Measurements from ENCODE around the gene RMRP. TPM values are rescaled to one million over a fixed set of nuclear protein-coding genes. Genes with fewer than 3 reads are reported as not detected.

The RMRP gene
- total RNA-seq, 4 donors from 2014 or later, result 115 to 715 (median 367) TPM

GRCh38 chr9:35682520-35683315 lies 24.9 kb upstream of the RMRP start:
- Histone ChIP-seq H3K4me1 (peaks cover 27 to 35% of the 10 kb centered on the region in 2 donors), H3K27ac (peak overlapping the region; percentile 3 to 98 (median 49)), H3K27me3 (no peaks in the 10 kb centered on the region), H3K4me3 (no peak overlapping the region), H3K36me3 (peaks cover 0 to 32% of the 10 kb centered on the region in 2 donors), H3K9me3 (no peaks in the 10 kb centered on the region)
- in situ Hi-C loops (cut with MboI; ENCODE audit: low sequenced_read_pairs in 4 of 4) (no loop called here), intact Hi-C loops (cut with DNase I; ENCODE audit: low total_unique reads) (no loop called here)
- ATAC-seq, result no peak
- TF ChIP-seq CTCF (IDR thresholded peaks at IDR 0.05 in 4 of 5, conservative IDR thresholded peaks at IDR 0.05 in 1 of 5) (no peak), POLR2A (IDR thresholded peaks at IDR 0.05) (no peak)
- DNase-seq, result no peak

GRCh38 chr9:35682051-35682450 lies 24.2 kb upstream of the RMRP start:
- no peak for DNase-seq
- Histone ChIP-seq H3K4me3 (no peak overlapping the region), H3K9me3 (no peaks in the 10 kb centered on the region), H3K27me3 (no peaks in the 10 kb centered on the region), H3K27ac (peak overlapping the region; percentile 3 to 98 (median 49)), H3K4me1 (peaks cover 20 to 28% of the 10 kb centered on the region in 2 donors), H3K36me3 (peaks cover 0 to 32% of the 10 kb centered on the region in 2 donors)
- in situ Hi-C loops (cut with MboI; ENCODE audit: low sequenced_read_pairs in 4 of 4) (no loop called here), intact Hi-C loops (cut with DNase I; ENCODE audit: low total_unique reads) (no loop called here)
- TF ChIP-seq CTCF (IDR thresholded peaks at IDR 0.05 in 4 of 5, conservative IDR thresholded peaks at IDR 0.05 in 1 of 5), result no peak
- no peak for TF ChIP-seq POLR2A (IDR thresholded peaks at IDR 0.05)
- ATAC-seq, result no peak

GRCh38 chr9:35681341-35682002 lies 23.7 kb upstream of the RMRP start:
- Histone ChIP-seq H3K27ac (peak overlapping the region; percentile 3 to 98 (median 49)), H3K4me1 (peaks cover 15 to 23% of the 10 kb centered on the region in 2 donors), H3K27me3 (no peaks in the 10 kb centered on the region), H3K4me3 (no peak overlapping the region), H3K36me3 (peaks cover 0 to 32% of the 10 kb centered on the region in 2 donors), H3K9me3 (no peaks in the 10 kb centered on the region)
- in situ Hi-C loops (cut with MboI; ENCODE audit: low sequenced_read_pairs in 4 of 4) (no loop called here), intact Hi-C loops (cut with DNase I; ENCODE audit: low total_unique reads) (no loop called here)
- TF ChIP-seq POLR2A (IDR thresholded peaks at IDR 0.05) (no peak), CTCF (IDR thresholded peaks at IDR 0.05 in 4 of 5, conservative IDR thresholded peaks at IDR 0.05 in 1 of 5) (no peak)
- ATAC-seq (no peak), DNase-seq (no peak)

GRCh38 chr9:35680331-35681105 lies 22.7 kb upstream of the RMRP start:
- H3K27ac ChIP-seq, result peak overlapping the region in 2 of 4 donors; percentile 48 to 98
- no peak overlapping the region for H3K4me3 ChIP-seq
- DNase-seq (no peak), ATAC-seq (peak in 1 of 2 donors; percentile 5)
- TF ChIP-seq POLR2A (IDR thresholded peaks at IDR 0.05) (no peak), CTCF (IDR thresholded peaks at IDR 0.05 in 4 of 5, conservative IDR thresholded peaks at IDR 0.05 in 1 of 5) (no peak)
- intact Hi-C loops (cut with DNase I; ENCODE audit: low total_unique reads), result no loop called here
- H3K9me3 ChIP-seq, result no peaks in the 10 kb centered on the region
- H3K36me3 ChIP-seq, result peaks cover 0 to 29% of the 10 kb centered on the region in 2 donors
- H3K4me1 ChIP-seq, result peaks cover 5 to 25% of the 10 kb centered on the region in 2 donors
- H3K27me3 ChIP-seq, result no peaks in the 10 kb centered on the region
- in situ Hi-C loops (cut with MboI; ENCODE audit: low sequenced_read_pairs in 4 of 4), result no loop called here
